H1 (cell line): ENCODE results near the gene MYO9A.

Experiments
- BCL11A ChIP-seq, 2 experiments: IDR thresholded peaks; one replicate each; pipeline ENCODE4 v1.6.1; 2011; ENCODE audit warnings: low read depth in 2 of 2, low read length in 2 of 2, mild to moderate bottlenecking in 2 of 2
- CEBPB ChIP-seq: IDR thresholded peaks from 2 replicates; pipeline ENCODE4 v1.6.1; 2012; ENCODE audit warnings: low read depth, low read length
- CTCF ChIP-seq, 3 experiments: IDR thresholded peaks; 1 replicate in 2 of 3; 2 replicates in 1 of 3; pipeline versions ENCODE4 v1.5.1 to v1.6.1; 2011; ENCODE audit warnings: low read length in 3 of 3, mild to moderate bottlenecking in 3 of 3, inconsistent platforms in 2 of 3, low read depth in 1 of 3, moderate library complexity in 1 of 3; ENCODE audit not compliant: insufficient read depth in 1 of 3; ENCODE audit errors: control extremely low read depth in 1 of 3
- EZH2 ChIP-seq: fragments of 200-600 bp; sonication (generic); IDR thresholded peaks from 2 replicates; pipeline ENCODE4 v1.7.1; 2012; ENCODE audit warnings: low read depth, mild to moderate bottlenecking, moderate library complexity, low read length, inconsistent platforms; ENCODE audit not compliant: severe bottlenecking
- POLR2AphosphoS5 ChIP-seq: IDR thresholded peaks from 2 replicates; pipeline ENCODE4 v1.6.1; 2011; ENCODE audit warnings: low read depth, low read length
- RBBP5 ChIP-seq: IDR thresholded peaks from 2 replicates; pipeline ENCODE4 v1.7.1; 2012; ENCODE audit warnings: low read depth, mild to moderate bottlenecking, inconsistent platforms, low read length, moderate library complexity, borderline replicate concordance
- SP1 ChIP-seq: IDR thresholded peaks from 2 replicates; pipeline ENCODE4 v1.6.1; 2011; ENCODE audit warnings: low read depth, low read length
- USF2 ChIP-seq: IDR thresholded peaks from 2 replicates; pipeline ENCODE4 v1.6.1; 2011; ENCODE audit warnings: low read length, improper control_type of control experiment

- TF ChIP-seq CTCF (IDR thresholded peaks at IDR 0.05; ENCODE audit: control extremely low read depth in 1 of 3, insufficient read depth in 1 of 3, low read depth in 1 of 3, low read length in 3 of 3) (no peak), POLR2AphosphoS5 (no peak), SP1 (no peak), BCL11A (IDR thresholded peaks at IDR 0.05; ENCODE audit: low read depth in 2 of 2, low read length in 2 of 2) (no peak), CEBPB (no peak), RBBP5 (no peak), EZH2 (no peak), USF2 (no peak)
Measured at GRCh38 chr15:72086010-72086697, 31.8 kb downstream of the MYO9A start.
